Fibroblast of lung (primary cell): Measurements from ENCODE around the gene SLC25A25. TPM values are rescaled to one million over a fixed set of nuclear protein-coding genes. Genes with fewer than 3 reads are reported as not detected.

Source experiments
- DNase-seq, 2 donors: peaks; one replicate each; pipeline versions ENCODE4 v3.0.0 to v3.0.0-alpha.2; 2010; ENCODE audit warnings: low read depth in 2 of 2
- H2AFZ ChIP-seq: 2 replicates; pipeline ENCODE4 v1.5.1; 2012; ENCODE audit warnings: low read length, control low read depth, inconsistent platforms
- H3K27ac ChIP-seq: 2 replicates; pipeline ENCODE4 v1.5.1; 2011; ENCODE audit warnings: low read length, control low read depth; ENCODE audit not compliant: insufficient read depth
- H3K27me3 ChIP-seq: 2 replicates; pipeline ENCODE4 v1.5.1; 2011; ENCODE audit warnings: mild to moderate bottlenecking, low read length; ENCODE audit not compliant: control insufficient read depth, insufficient read depth
- H3K36me3 ChIP-seq: 2 replicates; pipeline ENCODE4 v1.5.1; 2011; ENCODE audit warnings: low read length; ENCODE audit not compliant: control insufficient read depth, insufficient read depth
- H3K4me1 ChIP-seq: 2 replicates; pipeline ENCODE4 v1.5.1; 2011; ENCODE audit warnings: low read length; ENCODE audit not compliant: control insufficient read depth, insufficient read depth; ENCODE audit errors: extremely low read depth
- H3K4me2 ChIP-seq: 2 replicates; pipeline ENCODE4 v1.5.1; 2011; ENCODE audit warnings: low read length, control low read depth; ENCODE audit not compliant: insufficient read depth; ENCODE audit errors: extremely low read depth
- H3K4me3 ChIP-seq, 4 experiments: fragments of 200-600 bp in 1 of 4; sonication (generic) in 1 of 4; replicated peaks in 1 of 4; 2 replicates each; pipeline ENCODE4 v1.5.1; 2011 to 2016; ENCODE audit warnings: low read length in 4 of 4, low read depth in 3 of 4, mild to moderate bottlenecking in 3 of 4, control low read depth in 2 of 4, inconsistent platforms in 1 of 4, mixed read lengths in 1 of 4; ENCODE audit not compliant: insufficient read depth in 1 of 4; ENCODE audit errors: control extremely low read depth in 1 of 4
- H3K79me2 ChIP-seq: 2 replicates; pipeline ENCODE4 v1.5.1; 2012; ENCODE audit warnings: mild to moderate bottlenecking, low read length, inconsistent platforms; ENCODE audit not compliant: control insufficient read depth, insufficient read depth
- H3K9ac ChIP-seq: 2 replicates; pipeline ENCODE4 v1.5.1; 2011; ENCODE audit warnings: mild to moderate bottlenecking, low read length, control low read depth; ENCODE audit not compliant: insufficient read depth
- H3K9me3 ChIP-seq: 2 replicates; pipeline ENCODE4 v1.5.1; 2012; ENCODE audit warnings: low read depth, low read length; ENCODE audit not compliant: control insufficient read depth, insufficient read depth
- H4K20me1 ChIP-seq: 2 replicates; pipeline ENCODE4 v1.5.1; 2011; ENCODE audit warnings: low read length; ENCODE audit not compliant: control insufficient read depth, insufficient read depth; ENCODE audit errors: extremely low read depth
- EZH2 ChIP-seq: IDR thresholded peaks from 2 replicates; pipeline ENCODE4 v1.5.1; 2012; ENCODE audit warnings: low read length, control low read depth, mild to moderate bottlenecking; ENCODE audit errors: missing control alignments
- polyA plus RNA-seq, 2 donors: library from polyadenylated mRNA; depleted of rRNA in 1 of 2; stranded (reverse) in 1 of 2; unstranded in 1 of 2; fragments of >200 nt; gene quantifications; 2 replicates each; pipeline ENCODE4 v1.2.1, GENCODE V29; 2011 to 2012; ENCODE audit warnings: missing spikeins in 1 of 2
- total RNA-seq: library from RNA; depleted of rRNA; stranded (reverse); fragments of >200 nt; gene quantifications from 2 replicates; pipeline ENCODE4 v1.2.1, GENCODE V29; 2014
- TF ChIP-seq, protein P1 (sequence below), 2 donors: IDR thresholded peaks in 1 of 2; conservative IDR thresholded peaks in 1 of 2; 1 replicate in 1 of 2; 2 replicates in 1 of 2; pipeline ENCODE4 v1.5.1; 2011 to 2012; ENCODE audit warnings: low read length in 2 of 2, control low read depth in 1 of 2, inconsistent platforms in 1 of 2, low read depth in 1 of 2, mild to moderate bottlenecking in 1 of 2

Gene SLC25A25
- total and polyA plus RNA-seq, 2 donors (not counting 1 experiment from before 2014, with no cell fraction given): 14.0 to 30.7 TPM

DNA sequence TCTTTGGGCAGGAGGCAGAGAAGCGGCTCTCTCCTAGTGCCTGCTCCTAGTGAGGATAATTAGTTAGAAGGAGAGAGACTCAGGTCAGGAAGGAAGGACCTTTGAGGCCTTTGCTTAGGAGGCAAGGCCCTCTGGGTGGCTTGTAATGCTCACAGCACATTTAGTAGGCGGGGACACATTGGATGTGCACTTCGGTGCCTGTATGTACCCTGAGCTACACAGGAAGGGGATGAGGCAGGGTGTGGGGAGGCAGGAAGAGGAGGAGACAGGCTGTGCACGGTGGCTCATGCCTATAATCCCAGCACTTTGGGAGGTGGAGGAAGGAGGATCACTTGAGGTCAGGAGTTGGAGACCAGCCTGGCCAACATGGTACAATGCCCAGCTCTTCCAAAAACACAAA lies 74.0 kb downstream of the SLC25A25 start:
- no peaks in the 10 kb centered on the region for H3K4me1 ChIP-seq
- H3K79me2 ChIP-seq: no peaks in the 10 kb centered on the region
- peaks cover 7% of the 10 kb centered on the region for H3K27me3 ChIP-seq
- DNase-seq: no peak
- H3K36me3 ChIP-seq: no peaks in the 10 kb centered on the region
- no peak overlapping the region for H3K4me2 ChIP-seq
- H3K4me3 ChIP-seq: no peak overlapping the region
- no peaks in the 10 kb centered on the region for H3K9me3 ChIP-seq
- no peak overlapping the region for H2AFZ ChIP-seq
- H4K20me1 ChIP-seq: no peaks in the 10 kb centered on the region
- no peak overlapping the region for H3K27ac ChIP-seq
- TF ChIP-seq EZH2: no peak
- TF ChIP-seq, protein P1, sequence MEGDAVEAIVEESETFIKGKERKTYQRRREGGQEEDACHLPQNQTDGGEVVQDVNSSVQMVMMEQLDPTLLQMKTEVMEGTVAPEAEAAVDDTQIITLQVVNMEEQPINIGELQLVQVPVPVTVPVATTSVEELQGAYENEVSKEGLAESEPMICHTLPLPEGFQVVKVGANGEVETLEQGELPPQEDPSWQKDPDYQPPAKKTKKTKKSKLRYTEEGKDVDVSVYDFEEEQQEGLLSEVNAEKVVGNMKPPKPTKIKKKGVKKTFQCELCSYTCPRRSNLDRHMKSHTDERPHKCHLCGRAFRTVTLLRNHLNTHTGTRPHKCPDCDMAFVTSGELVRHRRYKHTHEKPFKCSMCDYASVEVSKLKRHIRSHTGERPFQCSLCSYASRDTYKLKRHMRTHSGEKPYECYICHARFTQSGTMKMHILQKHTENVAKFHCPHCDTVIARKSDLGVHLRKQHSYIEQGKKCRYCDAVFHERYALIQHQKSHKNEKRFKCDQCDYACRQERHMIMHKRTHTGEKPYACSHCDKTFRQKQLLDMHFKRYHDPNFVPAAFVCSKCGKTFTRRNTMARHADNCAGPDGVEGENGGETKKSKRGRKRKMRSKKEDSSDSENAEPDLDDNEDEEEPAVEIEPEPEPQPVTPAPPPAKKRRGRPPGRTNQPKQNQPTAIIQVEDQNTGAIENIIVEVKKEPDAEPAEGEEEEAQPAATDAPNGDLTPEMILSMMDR (conservative IDR thresholded peaks at IDR 0.05 in 1 of 2, IDR thresholded peaks at IDR 0.05 in 1 of 2; ENCODE audit: low read depth in 1 of 2, low read length in 2 of 2): no peak
- no peak overlapping the region for H3K9ac ChIP-seq

DNA sequence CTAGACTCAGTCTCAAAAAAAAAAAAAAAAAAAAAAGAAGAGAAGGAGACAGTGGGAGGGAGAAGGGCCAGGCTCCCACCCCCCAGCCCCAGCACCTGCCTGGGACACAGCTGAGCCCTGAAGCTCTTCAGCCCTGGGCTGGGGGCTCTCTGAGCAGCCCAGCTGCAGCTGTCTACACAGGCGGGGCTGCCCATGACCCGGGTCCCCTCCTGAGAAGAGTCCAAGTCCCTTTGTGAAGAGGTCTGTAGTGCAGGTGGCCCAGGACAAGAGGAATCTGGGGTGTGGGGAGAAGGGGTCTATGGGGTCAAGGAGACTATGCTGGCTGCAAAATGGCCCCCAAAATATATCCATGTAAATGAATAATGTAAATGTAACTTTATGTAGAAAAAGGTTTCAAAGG lies 74.6 kb downstream of the SLC25A25 start:
- no peak overlapping the region for H3K4me2 ChIP-seq
- peaks cover 7% of the 10 kb centered on the region for H3K27me3 ChIP-seq
- no peaks in the 10 kb centered on the region for H4K20me1 ChIP-seq
- H3K4me1 ChIP-seq: no peaks in the 10 kb centered on the region
- H3K9me3 ChIP-seq: no peaks in the 10 kb centered on the region
- TF ChIP-seq, protein P1 (conservative IDR thresholded peaks at IDR 0.05 in 1 of 2, IDR thresholded peaks at IDR 0.05 in 1 of 2; ENCODE audit: low read depth in 1 of 2, low read length in 2 of 2): no peak
- TF ChIP-seq EZH2: no peak
- no peak for DNase-seq
- H3K27ac ChIP-seq: no peak overlapping the region
- H3K4me3 ChIP-seq: no peak overlapping the region
- H3K79me2 ChIP-seq: no peaks in the 10 kb centered on the region
- no peak overlapping the region for H3K9ac ChIP-seq
- no peak overlapping the region for H2AFZ ChIP-seq
- no peaks in the 10 kb centered on the region for H3K36me3 ChIP-seq

DNA sequence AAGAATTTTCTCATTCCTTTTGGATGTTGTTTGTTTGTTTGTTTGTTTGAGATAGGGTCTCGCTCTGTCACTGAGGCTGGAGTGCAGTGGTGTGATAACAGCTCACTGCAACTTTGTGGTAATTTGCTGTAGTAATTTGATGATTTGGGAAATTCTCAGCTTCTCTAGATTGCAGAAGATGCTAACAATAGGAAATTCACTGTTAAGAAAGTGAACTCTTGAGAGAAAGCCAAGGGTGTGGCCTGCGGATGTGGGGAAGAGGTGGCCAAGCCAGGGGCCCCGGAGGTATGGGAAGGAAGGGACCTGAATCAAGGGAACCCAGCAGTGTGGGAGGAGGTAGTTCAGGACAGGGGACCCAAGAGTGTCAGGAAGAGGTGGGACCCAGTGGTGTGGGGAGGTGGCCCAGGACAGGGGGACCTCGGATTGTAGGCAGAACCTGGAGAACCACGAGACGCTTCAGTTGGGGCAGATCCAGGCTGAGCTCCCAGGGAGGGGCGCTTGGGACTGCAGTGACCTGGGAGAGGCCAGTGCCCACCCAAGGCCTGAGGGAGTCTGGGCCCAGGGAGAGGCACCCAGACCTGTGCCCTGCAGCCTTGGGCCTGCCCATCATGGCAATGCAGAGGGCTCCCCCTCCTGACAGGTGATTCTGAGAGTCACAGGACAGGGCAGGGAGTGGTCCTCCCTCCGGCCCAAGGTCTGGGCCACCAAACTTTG lies 75.7 kb downstream of the SLC25A25 start:
- H2AFZ ChIP-seq: no peak overlapping the region
- H3K4me2 ChIP-seq: no peak overlapping the region
- H3K27me3 ChIP-seq: peaks cover 7% of the 10 kb centered on the region
- no peak for DNase-seq
- TF ChIP-seq, protein P1 (conservative IDR thresholded peaks at IDR 0.05 in 1 of 2, IDR thresholded peaks at IDR 0.05 in 1 of 2; ENCODE audit: low read depth in 1 of 2, low read length in 2 of 2): no peak
- no peak for TF ChIP-seq EZH2
- H3K79me2 ChIP-seq: no peaks in the 10 kb centered on the region
- no peaks in the 10 kb centered on the region for H4K20me1 ChIP-seq
- no peak overlapping the region for H3K27ac ChIP-seq
- H3K4me3 ChIP-seq: no peak overlapping the region
- H3K9me3 ChIP-seq: no peaks in the 10 kb centered on the region
- no peaks in the 10 kb centered on the region for H3K4me1 ChIP-seq
- H3K36me3 ChIP-seq: no peaks in the 10 kb centered on the region
- no peak overlapping the region for H3K9ac ChIP-seq
